OCI-M1 (cell line): ENCODE measurements around the gene CHD5.

Source experiments
- DNase-seq: peaks from one replicate; lab custom pipeline; 2025; lab: John Stamatoyannopoulos, UW

CHD5 gene

GRCh38 chr1:6113116-6113515 lies 67.0 kb downstream of the CHD5 start:
- DNase-seq: no peak

- DNase-seq: no peak
Measured at GRCh38 chr1:6112690-6113005, 67.5 kb downstream of the CHD5 start.

- DNase-seq: no peak
Measured at GRCh38 chr1:6111991-6112689, 68.0 kb downstream of the CHD5 start.

- no peak for DNase-seq
Measured at GRCh38 chr1:6111571-6111970, 68.5 kb downstream of the CHD5 start.

GRCh38 chr1:6110326-6110725 lies 69.8 kb downstream of the CHD5 start:
- DNase-seq: no peak

- no peak for DNase-seq
Measured at GRCh38 chr1:6109688-6110087, 70.4 kb downstream of the CHD5 start.

- peak; percentile 37 for DNase-seq
Measured at GRCh38 chr1:6108937-6109614, 71.0 kb downstream of the CHD5 start.

- no peak for DNase-seq
Measured at GRCh38 chr1:6108476-6108875, 71.6 kb downstream of the CHD5 start.

GRCh38 chr1:6107409-6108356 lies 72.4 kb downstream of the CHD5 start:
- no peak for DNase-seq

- no peak for DNase-seq
Measured at GRCh38 chr1:6106977-6107376, 73.1 kb downstream of the CHD5 start.

GRCh38 chr1:6106321-6106731 lies 73.8 kb downstream of the CHD5 start:
- no peak for DNase-seq

- DNase-seq: no peak
Measured at GRCh38 chr1:6105763-6106162, 74.4 kb downstream of the CHD5 start.

- DNase-seq: peak; percentile 6
Measured at GRCh38 chr1:6105218-6105679, 74.9 kb downstream of the CHD5 start.

- no peak for DNase-seq
Measured at GRCh38 chr1:6104631-6105030, 75.5 kb downstream of the CHD5 start.

GRCh38 chr1:6103854-6104530 lies 76.1 kb downstream of the CHD5 start:
- no peak for DNase-seq

- DNase-seq: no peak
Measured at GRCh38 chr1:6103111-6103853, 76.8 kb downstream of the CHD5 start.

- DNase-seq: no peak
Measured at GRCh38 chr1:6102532-6102845, 77.6 kb downstream of the CHD5 start.

GRCh38 chr1:6101826-6102531 lies 78.1 kb downstream of the CHD5 start:
- no peak for DNase-seq

- DNase-seq: no peak
Measured at GRCh38 chr1:6100861-6101783, 79.0 kb downstream of the CHD5 start.
